Measurements from ENCODE around the gene CD200R1L. TPM values are rescaled to one million over a fixed set of nuclear protein-coding genes. Genes with fewer than 3 reads are reported as not detected.

CD200R1L gene
- polyA plus RNA-seq, 1 of the 3 experiments (the other 2 are of a cell fraction): not detected

- no peaks in the 10 kb centered on the region for H3K9me2 ChIP-seq
- no peak for DNase-seq
- peak overlapping the region; percentile 15 to 39; a peak in 2 of 4 replicates for H3K27ac ChIP-seq (ENCODE audit: low read depth in 2 of 2, low read length in 1 of 2)
- TF ChIP-seq CTCF (IDR thresholded peaks at IDR 0.05) (no peak), JUND (IDR thresholded peaks at IDR 0.05) (no peak), FOXM1 (IDR thresholded peaks at IDR 0.05; ENCODE audit: low read depth) (no peak), EP300 (IDR thresholded peaks at IDR 0.05; ENCODE audit: borderline replicate concordance in 1 of 2, low read depth in 1 of 2, low read length in 1 of 2) (no peak), EZH2phosphoT487 (IDR thresholded peaks at IDR 0.05; ENCODE audit: borderline replicate concordance, low read depth) (no peak), YY1 (IDR thresholded peaks at IDR 0.05; ENCODE audit: low read depth) (no peak), PBX3 (IDR thresholded peaks at IDR 0.05) (no peak), GABPA (IDR thresholded peaks at IDR 0.05; ENCODE audit: low read depth) (no peak), MEF2A (IDR thresholded peaks at IDR 0.05; ENCODE audit: borderline replicate concordance, low read depth) (no peak), CHD2 (IDR thresholded peaks at IDR 0.05; ENCODE audit: low read length, partially characterized antibody) (no peak)
- H3K9ac ChIP-seq: no peak overlapping the region
- H4K20me1 ChIP-seq (ENCODE audit: insufficient read depth): no peaks in the 10 kb centered on the region
- 63% methylated on average over 2 of the region's 2 CpGs for WGBS (ENCODE audit: low lambda C conversion rate)
- POLR2A ChIA-PET: no interaction called here
- no peak overlapping the region for H2AFZ ChIP-seq (ENCODE audit: low read depth)
- H3F3A ChIP-seq (replicated peaks; ENCODE audit: insufficient read depth): peaks cover 5% of the 10 kb centered on the region
- no peaks in the 10 kb centered on the region for H3K79me2 ChIP-seq (ENCODE audit: insufficient read depth)
- H3K4me2 ChIP-seq: no peak overlapping the region
- H3K4me1 ChIP-seq (ENCODE audit: control insufficient read depth in 1 of 2, insufficient read depth in 2 of 2, low read depth in 1 of 2, low read length in 1 of 2): peaks cover 6 to 14% of the 10 kb centered on the region in 2 experiments; a peak in 3 of 4 replicates
- no peaks in the 10 kb centered on the region for H3K36me3 ChIP-seq (replicated peaks in 1 of 2; ENCODE audit: control insufficient read depth in 1 of 2, insufficient read depth in 2 of 2, low read length in 1 of 2)
- H3K27me3 ChIP-seq (ENCODE audit: insufficient read depth): no peaks in the 10 kb centered on the region
- no peak overlapping the region for H3K4me3 ChIP-seq (ENCODE audit: low read depth in 2 of 2, low read length in 1 of 2)
- H3K9me3 ChIP-seq: no peaks in the 10 kb centered on the region
- CTCF ChIA-PET: interaction anchor here (0.7 to 1.9 kb wide), 7 partner anchors 12 to 231 kb away, joined by 3 to 10 read pairs (median 4); no protein-coding TSS in a partner anchor
Observed at GRCh38 chr3:112813723-112814171, 32.9 kb downstream of the CD200R1L start.

- H3K4me2 ChIP-seq: no peak overlapping the region
- no peak overlapping the region for H3K4me3 ChIP-seq (ENCODE audit: low read depth in 2 of 2, low read length in 1 of 2)
- H3K9me2 ChIP-seq: no peaks in the 10 kb centered on the region
- WGBS (ENCODE audit: low lambda C conversion rate): 90% methylated on average over 2 of the region's 2 CpGs
- peaks cover 5% of the 10 kb centered on the region for H3F3A ChIP-seq (replicated peaks; ENCODE audit: insufficient read depth)
- H3K27me3 ChIP-seq (ENCODE audit: insufficient read depth): no peaks in the 10 kb centered on the region
- H3K79me2 ChIP-seq (ENCODE audit: insufficient read depth): no peaks in the 10 kb centered on the region
- ChIA-PET POLR2A (no interaction called here), CTCF (interaction anchor here (1.2 to 1.5 kb wide), 2 partner anchors 13 to 79 kb away, joined by 4 to 6 read pairs; no protein-coding TSS in a partner anchor)
- no peaks in the 10 kb centered on the region for H3K9me3 ChIP-seq
- H3K27ac ChIP-seq (ENCODE audit: low read depth in 2 of 2, low read length in 1 of 2): peak overlapping the region; percentile 2 to 92; a peak in 2 of 4 replicates
- DNase-seq: no peak
- no peak overlapping the region for H3K9ac ChIP-seq
- no peak overlapping the region for H2AFZ ChIP-seq (ENCODE audit: low read depth)
- no peaks in the 10 kb centered on the region for H4K20me1 ChIP-seq (ENCODE audit: insufficient read depth)
- H3K36me3 ChIP-seq (replicated peaks in 1 of 2; ENCODE audit: control insufficient read depth in 1 of 2, insufficient read depth in 2 of 2, low read length in 1 of 2): no peaks in the 10 kb centered on the region
- peaks cover 6 to 14% of the 10 kb centered on the region in 2 experiments; a peak in 3 of 4 replicates for H3K4me1 ChIP-seq (ENCODE audit: control insufficient read depth in 1 of 2, insufficient read depth in 2 of 2, low read depth in 1 of 2, low read length in 1 of 2)
- TF ChIP-seq EZH2phosphoT487 (IDR thresholded peaks at IDR 0.05; ENCODE audit: borderline replicate concordance, low read depth) (no peak), TAF1 (IDR thresholded peaks at IDR 0.05; ENCODE audit: borderline replicate concordance, low read depth, low read length) (no peak), JUND (IDR thresholded peaks at IDR 0.05) (no peak), IRF3 (IDR thresholded peaks at IDR 0.05; ENCODE audit: low read depth, low read length) (no peak), USF1 (IDR thresholded peaks at IDR 0.05; ENCODE audit: borderline replicate concordance, low read depth) (no peak), CHD2 (IDR thresholded peaks at IDR 0.05; ENCODE audit: low read length, partially characterized antibody) (no peak), RXRA (IDR thresholded peaks at IDR 0.05; ENCODE audit: borderline replicate concordance, low read depth) (no peak), TCF12 (IDR thresholded peaks at IDR 0.05) (no peak), MAX (IDR thresholded peaks at IDR 0.05; ENCODE audit: low read depth) (no peak), YY1 (IDR thresholded peaks at IDR 0.05; ENCODE audit: low read depth) (no peak), ZBTB33 (IDR thresholded peaks at IDR 0.05; ENCODE audit: borderline replicate concordance, low read depth) (no peak), FOXJ3 (CRISPR knock-in tag; IDR thresholded peaks at IDR 0.05) (no peak), SIN3A (IDR thresholded peaks at IDR 0.05; ENCODE audit: borderline replicate concordance, low read depth, low read length) (no peak), POLR2AphosphoS5 (IDR thresholded peaks at IDR 0.05; ENCODE audit: low read depth, low read length) (no peak), GABPA (IDR thresholded peaks at IDR 0.05; ENCODE audit: low read depth) (no peak), MXI1 (IDR thresholded peaks at IDR 0.05; ENCODE audit: low read depth, low read length) (no peak)
Observed at GRCh38 chr3:112813016-112813415, 33.6 kb downstream of the CD200R1L start.
